Calu3 (cell line): ENCODE data around the gene FAM222A. TPM values are rescaled to one million over a fixed set of nuclear protein-coding genes. Genes with fewer than 3 reads are reported as not detected.

Experiments used
- BruUV-seq: library from RNA; stranded (reverse); fragments of 400-500 nt; replicated peaks from 2 replicates; lab custom pipeline; 2021; lab: Mats Ljungman, UMichigan
- CTCF ChIA-PET: fragments of 300-600 bp; sonication (Branson Sonifier 250); formaldehyde crosslinking; loops from one replicate; lab custom pipeline; 2022; ENCODE audit warnings: antibody characterized with exemption; lab: Charles Lee
- DNase-seq: peaks from one replicate; pipeline ENCODE4 v3.0.0; 2022
- H3K27ac Mint-ChIP-seq: one replicate; pipeline ENCODE4 v1.8.0; 2022; ENCODE audit warnings: mixed read lengths; ENCODE audit not compliant: unreplicated experiment
- H3K27me3 Mint-ChIP-seq: one replicate; pipeline ENCODE4 v1.8.0; 2022; ENCODE audit warnings: mixed read lengths; ENCODE audit not compliant: unreplicated experiment
- H3K36me3 Mint-ChIP-seq: one replicate; pipeline ENCODE4 v1.8.0; 2022; ENCODE audit warnings: mild to moderate bottlenecking, moderate library complexity, mixed read lengths; ENCODE audit not compliant: insufficient read depth, unreplicated experiment
- H3K4me1 Mint-ChIP-seq: one replicate; pipeline ENCODE4 v1.8.0; 2022; ENCODE audit warnings: mild to moderate bottlenecking, low read depth, mixed read lengths; ENCODE audit not compliant: unreplicated experiment
- H3K4me3 Mint-ChIP-seq: one replicate; pipeline ENCODE4 v1.8.0; 2022; ENCODE audit warnings: mild to moderate bottlenecking, low read depth, moderate library complexity, mixed read lengths; ENCODE audit not compliant: unreplicated experiment
- H3K9me3 Mint-ChIP-seq: one replicate; pipeline ENCODE4 v1.8.0; 2022; ENCODE audit warnings: low read depth, mixed read lengths; ENCODE audit not compliant: unreplicated experiment
- intact Hi-C: fragments of 100-400 bp; cut with micrococcal nuclease; formaldehyde crosslinking; loops from one replicate; pipeline ENCODE4 v1.10.0; 2022; ENCODE audit not compliant: unreplicated experiment
- total RNA-seq: library from RNA; stranded (reverse); gene quantifications from 2 replicates; pipeline ENCODE4 v1.2.3, GENCODE V29; 2022
- TF ChIP-seq, protein P1 (sequence below): fragments of 200-600 bp; IDR thresholded peaks from one replicate; pipeline ENCODE4 v1.8.0; 2022; ENCODE audit warnings: antibody characterized with exemption; ENCODE audit not compliant: unreplicated experiment

Gene FAM222A
- total RNA-seq, 1 experiment from 2014 or later, result 2.4 TPM

DNA sequence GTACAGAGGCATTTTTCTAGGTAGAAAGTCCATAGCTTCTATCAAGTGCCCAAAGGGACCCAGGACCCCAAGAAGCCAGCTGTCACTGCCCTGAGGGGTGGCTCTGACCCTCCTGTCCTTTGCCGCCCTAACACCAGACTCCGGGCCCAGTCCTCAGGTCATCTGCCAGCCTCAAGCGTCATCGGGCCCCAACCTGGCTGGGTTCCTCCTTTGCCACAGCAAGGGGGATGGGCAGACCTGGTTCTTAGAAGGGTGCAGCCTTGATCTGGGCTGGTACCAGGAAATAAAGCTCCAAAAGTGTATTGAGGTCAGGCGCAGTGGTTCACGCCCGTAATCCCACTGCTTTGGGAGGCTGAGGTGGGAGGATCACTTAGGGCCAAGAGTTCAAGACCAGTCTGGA, 27.1 kb upstream of the FAM222A start:
- Mint-ChIP-seq H3K27ac (no peak overlapping the region), H3K4me3 (no peak overlapping the region), H3K4me1 (no peaks in the 10 kb centered on the region), H3K27me3 (peaks cover 18% of the 10 kb centered on the region), H3K36me3 (no peaks in the 10 kb centered on the region), H3K9me3 (no peaks in the 10 kb centered on the region)
- BruUV-seq, result no TSS peak
- CTCF ChIA-PET, result no interaction called here
- DNase-seq, result no peak
- intact Hi-C loops, result no loop called here
- TF ChIP-seq, protein P1, sequence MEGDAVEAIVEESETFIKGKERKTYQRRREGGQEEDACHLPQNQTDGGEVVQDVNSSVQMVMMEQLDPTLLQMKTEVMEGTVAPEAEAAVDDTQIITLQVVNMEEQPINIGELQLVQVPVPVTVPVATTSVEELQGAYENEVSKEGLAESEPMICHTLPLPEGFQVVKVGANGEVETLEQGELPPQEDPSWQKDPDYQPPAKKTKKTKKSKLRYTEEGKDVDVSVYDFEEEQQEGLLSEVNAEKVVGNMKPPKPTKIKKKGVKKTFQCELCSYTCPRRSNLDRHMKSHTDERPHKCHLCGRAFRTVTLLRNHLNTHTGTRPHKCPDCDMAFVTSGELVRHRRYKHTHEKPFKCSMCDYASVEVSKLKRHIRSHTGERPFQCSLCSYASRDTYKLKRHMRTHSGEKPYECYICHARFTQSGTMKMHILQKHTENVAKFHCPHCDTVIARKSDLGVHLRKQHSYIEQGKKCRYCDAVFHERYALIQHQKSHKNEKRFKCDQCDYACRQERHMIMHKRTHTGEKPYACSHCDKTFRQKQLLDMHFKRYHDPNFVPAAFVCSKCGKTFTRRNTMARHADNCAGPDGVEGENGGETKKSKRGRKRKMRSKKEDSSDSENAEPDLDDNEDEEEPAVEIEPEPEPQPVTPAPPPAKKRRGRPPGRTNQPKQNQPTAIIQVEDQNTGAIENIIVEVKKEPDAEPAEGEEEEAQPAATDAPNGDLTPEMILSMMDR, result no peak

DNA sequence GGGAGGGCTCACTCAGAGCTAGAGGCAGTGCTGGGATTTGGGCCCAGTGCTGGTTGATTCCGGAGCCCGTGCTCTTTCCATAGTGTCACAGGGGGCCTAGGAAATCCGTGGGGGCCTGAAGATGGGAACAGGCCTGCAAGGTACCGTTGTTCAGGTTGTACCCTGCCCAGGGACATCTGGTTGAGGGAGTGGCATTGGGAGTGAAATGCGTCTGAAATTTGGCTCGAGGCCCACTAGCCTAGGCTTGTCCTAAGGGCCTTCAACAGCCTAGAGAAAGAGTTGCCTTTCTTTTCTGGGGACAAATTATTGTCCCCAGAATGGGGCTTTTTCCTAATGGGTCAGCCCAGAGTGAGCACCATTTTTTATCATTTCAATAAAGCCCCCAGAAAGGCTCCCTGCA, 26.4 kb upstream of the FAM222A start:
- CTCF ChIA-PET, result interaction anchor here (0.6 kb wide), 1 partner anchor 57 kb away, joined by 4 read pairs; no protein-coding TSS in a partner anchor
- Mint-ChIP-seq H3K27ac (no peak overlapping the region), H3K36me3 (no peaks in the 10 kb centered on the region), H3K9me3 (no peaks in the 10 kb centered on the region), H3K4me3 (no peak overlapping the region), H3K4me1 (no peaks in the 10 kb centered on the region), H3K27me3 (peaks cover 24% of the 10 kb centered on the region)
- BruUV-seq, result no TSS peak
- TF ChIP-seq, protein P1, result no peak
- intact Hi-C loops, result no loop called here
- DNase-seq, result no peak

GRCh38 chr12:109689426-109689825, 24.2 kb upstream of the FAM222A start:
- Mint-ChIP-seq H3K4me3 (no peak overlapping the region), H3K27ac (no peak overlapping the region), H3K36me3 (no peaks in the 10 kb centered on the region), H3K9me3 (no peaks in the 10 kb centered on the region), H3K4me1 (no peaks in the 10 kb centered on the region), H3K27me3 (peaks cover 26% of the 10 kb centered on the region)
- intact Hi-C loops, result no loop called here
- CTCF ChIA-PET, result no interaction called here
- no TSS peak for BruUV-seq
- no peak for DNase-seq
- TF ChIP-seq, protein P1, result no peak

DNA sequence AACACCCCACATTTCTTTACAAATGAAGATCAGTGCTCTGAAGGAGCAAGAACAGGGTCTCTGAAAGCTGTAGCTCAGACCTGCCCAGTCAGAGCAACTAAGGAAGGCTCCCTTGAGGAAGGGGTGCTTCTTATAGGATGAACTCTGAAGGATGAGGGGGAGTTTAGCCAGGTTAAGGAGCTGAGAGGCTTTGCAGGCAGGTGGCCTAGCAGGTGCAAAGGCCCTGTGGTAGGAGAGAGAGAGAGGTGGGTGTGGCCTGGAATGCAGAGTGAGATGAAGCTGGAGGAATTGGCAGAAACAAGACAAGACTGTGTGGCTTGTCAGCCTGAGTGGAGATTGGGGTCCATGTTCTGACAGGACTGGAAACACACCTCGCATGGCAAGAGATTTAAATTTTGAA, 20.5 kb upstream of the FAM222A start:
- Mint-ChIP-seq H3K27me3 (peaks cover 26% of the 10 kb centered on the region), H3K36me3 (no peaks in the 10 kb centered on the region), H3K4me1 (no peaks in the 10 kb centered on the region), H3K9me3 (no peaks in the 10 kb centered on the region), H3K4me3 (no peak overlapping the region), H3K27ac (no peak overlapping the region)
- TF ChIP-seq, protein P1, result no peak
- no TSS peak for BruUV-seq
- CTCF ChIA-PET, result interaction anchor here (1.8 kb wide), 1 partner anchor 16 kb away, joined by 5 read pairs; no protein-coding TSS in a partner anchor
- DNase-seq, result no peak
- intact Hi-C loops, result no loop called here
